KMS-11 (cell line): ENCODE data around the gene COPS4.
"Not testable (repeated sequence)": the region's sequence is repeated elsewhere in the genome, so short reads cannot be mapped to it uniquely, and the experiment has no call there.

ENCODE experiments used
- H2AFZ ChIP-seq: fragments of 200-600 bp; sonication (generic); 2 replicates; pipeline ENCODE4 v1.6.1; 2016; ENCODE audit warnings: antibody characterized with exemption, mixed run types, low read depth
- H3K27ac ChIP-seq: fragments of 200-600 bp; sonication (generic); 2 replicates; pipeline ENCODE4 v1.6.1; 2016; ENCODE audit warnings: mild to moderate bottlenecking, mixed run types
- H3K27me3 ChIP-seq: fragments of 200-600 bp; sonication (generic); 2 replicates; pipeline ENCODE4 v1.6.1; 2017; ENCODE audit warnings: mild to moderate bottlenecking, low read depth, mixed run types, moderate library complexity; ENCODE audit not compliant: insufficient read depth
- H3K36me3 ChIP-seq: fragments of 200-600 bp; sonication (generic); 2 replicates; pipeline ENCODE4 v1.6.1; 2017; ENCODE audit warnings: mild to moderate bottlenecking, mixed run types; ENCODE audit not compliant: insufficient read depth
- H3K4me1 ChIP-seq: fragments of 200-600 bp; sonication (generic); 2 replicates; pipeline ENCODE4 v1.6.1; 2016; ENCODE audit warnings: mild to moderate bottlenecking, low read depth, mixed run types; ENCODE audit not compliant: poor library complexity, severe bottlenecking
- H3K4me2 ChIP-seq: fragments of 200-600 bp; sonication (generic); 2 replicates; pipeline ENCODE4 v1.7.0; 2016; ENCODE audit warnings: mild to moderate bottlenecking, mixed run types
- H3K4me3 ChIP-seq: fragments of 200-600 bp; sonication (generic); IDR thresholded peaks from 2 replicates; pipeline ENCODE4 v1.6.1; 2017; ENCODE audit warnings: low read depth, low read length, mixed read lengths; ENCODE audit not compliant: insufficient read depth
- H3K79me2 ChIP-seq: fragments of 200-600 bp; sonication (generic); 2 replicates; pipeline ENCODE4 v1.6.1; 2016; ENCODE audit warnings: low read depth, mixed run types; ENCODE audit not compliant: insufficient read depth
- H3K9ac ChIP-seq: fragments of 200-600 bp; sonication (generic); 2 replicates; pipeline ENCODE4 v1.6.1; 2016; ENCODE audit warnings: mild to moderate bottlenecking, mixed run types
- H4K20me1 ChIP-seq: fragments of 200-600 bp; sonication (generic); 2 replicates; pipeline ENCODE4 v1.6.1; 2016; ENCODE audit warnings: mild to moderate bottlenecking, mixed run types; ENCODE audit not compliant: insufficient read depth
- TF ChIP-seq, protein P1 (sequence below): fragments of 200-600 bp; sonication (generic); conservative IDR thresholded peaks from 2 replicates; pipeline ENCODE4 v1.6.1; 2017; ENCODE audit warnings: low read depth, mild to moderate bottlenecking, antibody characterized with exemption, low read length, moderate library complexity, mixed read lengths

COPS4 gene

GRCh38 chr4:83046693-83047473 lies 11.9 kb downstream of the COPS4 start:
- Histone ChIP-seq H3K9ac (no peak overlapping the region), H3K4me1 (peaks cover 4% of the 10 kb centered on the region), H3K36me3 (no peaks in the 10 kb centered on the region), H3K79me2 (peaks cover 14% of the 10 kb centered on the region; the same call in 1 of the 2 replicates), H4K20me1 (no peaks in the 10 kb centered on the region), H3K4me2 (no peak overlapping the region), H3K4me3 (no peak overlapping the region), H2AFZ (no peak overlapping the region), H3K27me3 (no peaks in the 10 kb centered on the region), H3K27ac (no peak overlapping the region)
- TF ChIP-seq, protein P1, sequence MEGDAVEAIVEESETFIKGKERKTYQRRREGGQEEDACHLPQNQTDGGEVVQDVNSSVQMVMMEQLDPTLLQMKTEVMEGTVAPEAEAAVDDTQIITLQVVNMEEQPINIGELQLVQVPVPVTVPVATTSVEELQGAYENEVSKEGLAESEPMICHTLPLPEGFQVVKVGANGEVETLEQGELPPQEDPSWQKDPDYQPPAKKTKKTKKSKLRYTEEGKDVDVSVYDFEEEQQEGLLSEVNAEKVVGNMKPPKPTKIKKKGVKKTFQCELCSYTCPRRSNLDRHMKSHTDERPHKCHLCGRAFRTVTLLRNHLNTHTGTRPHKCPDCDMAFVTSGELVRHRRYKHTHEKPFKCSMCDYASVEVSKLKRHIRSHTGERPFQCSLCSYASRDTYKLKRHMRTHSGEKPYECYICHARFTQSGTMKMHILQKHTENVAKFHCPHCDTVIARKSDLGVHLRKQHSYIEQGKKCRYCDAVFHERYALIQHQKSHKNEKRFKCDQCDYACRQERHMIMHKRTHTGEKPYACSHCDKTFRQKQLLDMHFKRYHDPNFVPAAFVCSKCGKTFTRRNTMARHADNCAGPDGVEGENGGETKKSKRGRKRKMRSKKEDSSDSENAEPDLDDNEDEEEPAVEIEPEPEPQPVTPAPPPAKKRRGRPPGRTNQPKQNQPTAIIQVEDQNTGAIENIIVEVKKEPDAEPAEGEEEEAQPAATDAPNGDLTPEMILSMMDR = no peak

DNA sequence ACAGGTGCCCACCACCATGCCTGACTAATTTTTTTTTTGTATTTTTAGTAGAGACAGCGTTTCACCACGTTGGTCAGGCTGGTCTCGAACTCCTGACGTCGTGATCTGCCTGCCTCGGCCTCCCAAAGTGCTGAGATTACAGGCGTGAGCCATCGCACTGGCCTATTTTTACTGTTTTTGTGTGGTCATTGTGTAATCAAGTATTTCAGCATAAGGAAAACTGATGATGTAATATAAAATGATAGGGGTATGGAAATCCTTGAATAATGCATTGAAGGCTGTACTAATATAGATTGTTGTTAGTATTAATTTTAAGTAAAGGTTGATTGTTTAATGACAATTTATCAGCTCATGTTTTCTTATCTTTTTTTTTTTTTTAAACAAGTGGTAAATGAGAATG lies 13.8 kb downstream of the COPS4 start:
- H3K27me3 ChIP-seq, H3K36me3 ChIP-seq, H4K20me1 ChIP-seq, H3K4me2 ChIP-seq, H2AFZ ChIP-seq, H3K27ac ChIP-seq, H3K4me1 ChIP-seq, H3K79me2 ChIP-seq, H3K4me3 ChIP-seq, H3K9ac ChIP-seq: not testable (repeated sequence)

GRCh38 chr4:83054928-83055327 lies 19.9 kb downstream of the COPS4 start:
- TF ChIP-seq, protein P1 = peak; percentile 58; the same call in 1 of the 2 replicates
- H3K36me3 ChIP-seq = no peaks in the 10 kb centered on the region
- H4K20me1 ChIP-seq = no peaks in the 10 kb centered on the region

DNA sequence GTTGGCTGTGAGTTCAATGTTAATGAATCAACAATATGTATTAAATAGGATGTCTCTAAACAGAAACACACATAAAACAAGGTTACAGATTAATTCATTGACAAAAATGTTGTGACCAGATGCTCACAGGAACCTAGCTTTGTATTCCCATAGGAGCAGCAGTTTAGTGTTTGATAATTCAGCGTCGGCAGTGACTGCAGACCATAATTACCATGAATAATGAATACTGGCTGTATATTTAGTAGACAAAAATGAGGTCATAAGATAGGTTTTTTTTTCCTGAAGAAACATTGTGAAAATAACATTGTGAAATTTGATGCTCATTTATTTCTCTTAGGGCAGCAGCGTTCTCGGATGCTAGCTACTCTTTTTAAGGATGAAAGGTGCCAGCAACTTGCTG lies 27.8 kb downstream of the COPS4 start:
- H3K27me3 ChIP-seq = no peaks in the 10 kb centered on the region
- no peak overlapping the region for H3K27ac ChIP-seq
- no peaks in the 10 kb centered on the region for H3K79me2 ChIP-seq
- H3K4me1 ChIP-seq = no peaks in the 10 kb centered on the region
- H3K4me3 ChIP-seq = no peak overlapping the region
- no peak overlapping the region for H2AFZ ChIP-seq
- TF ChIP-seq, protein P1 = no peak
- no peaks in the 10 kb centered on the region for H3K36me3 ChIP-seq
- no peak overlapping the region for H3K4me2 ChIP-seq
- H4K20me1 ChIP-seq = no peaks in the 10 kb centered on the region
- no peak overlapping the region for H3K9ac ChIP-seq

More at GRCh38 chr4:83054928-83055327, 19.9 kb downstream of the COPS4 start:
- Histone ChIP-seq H2AFZ (no peak overlapping the region), H3K4me3 (no peak overlapping the region), H3K9ac (no peak overlapping the region), H3K27ac (no peak overlapping the region), H3K4me1 (peaks cover 3% of the 10 kb centered on the region), H3K4me2 (no peak overlapping the region), H3K27me3 (no peaks in the 10 kb centered on the region), H3K79me2 (no peaks in the 10 kb centered on the region)

GRCh38 chr4:83065266-83065665 lies 30.3 kb downstream of the COPS4 start:
- no peak overlapping the region for H3K9ac ChIP-seq
- H2AFZ ChIP-seq = no peak overlapping the region
- no peaks in the 10 kb centered on the region for H3K79me2 ChIP-seq
- H3K4me3 ChIP-seq = no peak overlapping the region
- no peak overlapping the region for H3K4me2 ChIP-seq
- no peak overlapping the region for H3K27ac ChIP-seq
- no peaks in the 10 kb centered on the region for H3K4me1 ChIP-seq
- TF ChIP-seq, protein P1 = no peak
- no peaks in the 10 kb centered on the region for H4K20me1 ChIP-seq
- no peaks in the 10 kb centered on the region for H3K36me3 ChIP-seq
- H3K27me3 ChIP-seq = no peaks in the 10 kb centered on the region
